HG03342 (cell line): ENCODE results near the gene CHM.
"Not testable (repeated sequence)": the region's sequence is repeated elsewhere in the genome, so short reads cannot be mapped to it uniquely, and the experiment has no call there.

Experiments
- ATAC-seq: cut with Tn5 transposase; IDR thresholded peaks from one replicate; pipeline ENCODE4 v1.9.1; 2021; ENCODE audit warnings: mild to moderate bottlenecking, moderate library complexity; ENCODE audit not compliant: unreplicated experiment

CHM gene

DNA sequence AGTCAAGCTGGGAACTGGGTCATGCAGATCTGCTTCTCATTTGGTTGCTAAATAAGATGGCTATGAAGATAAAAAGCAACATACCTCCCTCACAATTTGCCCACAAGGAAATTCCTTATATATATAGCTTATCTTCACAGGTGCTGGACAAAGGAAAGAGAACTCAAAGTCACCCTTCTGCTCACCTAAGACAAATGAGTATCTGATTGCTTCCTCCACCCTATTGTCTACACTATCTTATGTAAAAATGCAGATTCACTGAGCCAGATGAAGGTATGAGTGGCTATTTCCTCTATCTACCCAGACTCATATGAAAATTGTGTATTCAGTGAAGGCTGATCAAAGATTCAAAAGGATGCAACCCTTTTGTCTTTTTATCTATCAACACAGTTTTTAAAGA is 50.8 kb downstream of the CHM start:
- no peak for ATAC-seq

DNA sequence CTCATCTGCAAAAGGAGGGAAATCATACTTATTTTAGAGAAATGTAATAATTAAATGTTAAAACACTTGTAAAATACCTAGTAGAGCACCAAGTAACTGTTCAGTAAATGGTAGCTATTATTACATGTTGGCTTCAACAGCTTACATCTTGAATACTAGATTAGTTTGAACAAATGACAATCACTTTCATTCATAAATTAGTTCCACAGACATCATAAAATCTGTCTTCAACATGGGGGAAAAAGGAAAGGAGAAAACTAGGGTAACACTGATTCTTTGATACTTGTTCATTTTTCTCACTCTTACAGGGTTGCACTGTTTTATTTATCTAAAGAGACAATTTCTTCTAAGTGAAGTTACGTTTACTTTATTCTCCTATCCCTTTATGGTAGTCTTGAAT is 51.7 kb downstream of the CHM start:
- ATAC-seq = no peak

GRCh38 chrX:85994797-85995196 is 52.6 kb downstream of the CHM start:
- no peak for ATAC-seq

- ATAC-seq = no peak
Observed at GRCh38 chrX:85994228-85994627, 53.1 kb downstream of the CHM start.

- no peak for ATAC-seq
Observed at GRCh38 chrX:85993539-85994197, 53.7 kb downstream of the CHM start.

- ATAC-seq = no peak
Observed at GRCh38 chrX:85992811-85993229, 54.5 kb downstream of the CHM start.

DNA sequence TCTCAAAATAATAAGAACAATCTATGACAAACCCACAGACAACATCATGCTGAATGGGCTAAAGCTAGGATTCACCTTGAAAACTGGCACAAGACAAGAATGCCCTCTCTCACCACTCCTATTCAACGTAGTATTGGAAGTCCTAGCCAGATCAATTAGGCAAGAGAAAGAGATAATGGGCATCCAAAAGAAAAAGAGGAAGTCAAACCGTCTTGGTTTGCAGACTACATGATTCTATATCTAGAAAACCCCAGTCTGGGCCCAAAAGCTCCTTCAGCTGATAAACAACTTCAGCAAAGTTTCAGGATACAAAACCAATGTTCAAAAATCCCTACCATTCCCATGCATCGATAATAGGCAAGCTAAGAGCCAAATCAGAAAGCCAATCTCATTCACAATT is 59.0 kb downstream of the CHM start:
- no peak for ATAC-seq

DNA sequence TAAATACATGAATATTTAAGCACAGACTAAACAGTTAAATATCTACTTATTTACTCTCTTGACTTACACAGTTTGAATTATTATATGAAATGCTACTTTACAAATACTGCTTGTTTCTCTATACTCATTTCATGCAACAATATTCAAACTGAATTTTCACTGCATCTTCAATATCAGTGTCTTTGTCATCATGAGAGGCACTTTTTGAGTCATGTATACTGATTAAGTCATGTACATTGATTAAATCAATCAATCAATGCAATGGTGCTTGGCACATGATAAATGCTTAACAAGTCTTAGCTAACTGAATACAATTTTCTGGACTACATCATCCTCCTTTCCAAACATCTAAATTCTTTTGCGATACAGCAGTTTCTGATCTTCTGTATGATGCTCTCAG is 67.1 kb downstream of the CHM start:
- no peak for ATAC-seq

DNA sequence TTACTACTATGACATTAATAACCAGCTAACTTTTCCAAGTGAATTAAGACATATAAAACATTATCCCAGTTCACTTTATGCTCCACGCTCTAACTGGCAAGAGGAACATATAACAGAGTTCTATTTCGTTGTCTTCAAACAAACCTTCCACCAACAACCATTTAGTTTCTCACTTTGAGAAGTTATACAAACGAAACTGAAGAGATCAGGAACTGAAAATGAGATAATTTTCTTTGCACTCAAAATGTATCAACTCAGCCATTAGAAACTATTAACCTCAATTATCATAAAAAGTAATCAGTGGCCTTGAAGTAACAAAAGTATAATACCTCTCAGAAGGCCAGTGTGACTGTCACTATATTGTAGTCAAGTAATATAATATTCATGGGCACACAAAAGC is 70.1 kb downstream of the CHM start:
- peak; percentile 81 for ATAC-seq

DNA sequence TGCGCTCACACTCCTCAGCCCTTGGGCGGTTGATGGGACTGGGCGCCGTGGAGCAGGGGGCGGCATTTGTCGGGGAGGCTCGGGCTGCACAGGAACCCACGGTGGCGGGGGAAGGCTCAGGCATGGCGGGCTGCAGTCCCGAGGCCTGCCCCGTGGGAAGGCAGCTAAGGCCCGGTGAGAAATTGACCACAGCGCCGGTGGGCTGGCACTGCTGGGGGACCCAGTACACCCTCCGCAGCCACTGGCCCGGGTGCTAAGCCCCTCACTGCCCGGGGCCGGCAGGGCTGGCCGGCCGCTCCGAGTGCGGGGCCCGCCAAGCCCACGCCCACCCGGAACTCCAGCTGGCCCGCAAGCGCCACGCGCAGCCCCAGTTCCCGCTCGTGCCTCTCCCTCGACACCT is 75.0 kb downstream of the CHM start:
- not testable (repeated sequence) for ATAC-seq

DNA sequence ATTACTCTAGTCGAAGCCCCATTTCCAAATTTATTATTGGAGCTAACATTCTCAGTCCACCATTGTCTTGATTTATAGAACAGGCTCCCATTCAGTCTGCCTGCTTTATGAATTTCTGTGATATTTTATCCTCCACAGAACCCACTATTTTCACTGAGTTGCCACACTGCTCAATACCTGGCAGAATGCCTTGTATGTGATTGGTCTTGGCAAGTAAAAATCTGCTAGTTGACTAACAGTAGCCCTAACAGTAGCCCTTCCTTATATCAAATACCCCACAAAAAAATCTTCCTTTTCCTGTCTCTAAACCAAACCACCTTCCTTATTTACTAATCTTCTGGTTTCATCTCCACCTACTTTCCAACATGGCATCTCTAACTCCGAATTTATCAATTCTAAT is 82.6 kb downstream of the CHM start:
- ATAC-seq = no peak

GRCh38 chrX:85963736-85964135 is 83.6 kb downstream of the CHM start:
- ATAC-seq = no peak

DNA sequence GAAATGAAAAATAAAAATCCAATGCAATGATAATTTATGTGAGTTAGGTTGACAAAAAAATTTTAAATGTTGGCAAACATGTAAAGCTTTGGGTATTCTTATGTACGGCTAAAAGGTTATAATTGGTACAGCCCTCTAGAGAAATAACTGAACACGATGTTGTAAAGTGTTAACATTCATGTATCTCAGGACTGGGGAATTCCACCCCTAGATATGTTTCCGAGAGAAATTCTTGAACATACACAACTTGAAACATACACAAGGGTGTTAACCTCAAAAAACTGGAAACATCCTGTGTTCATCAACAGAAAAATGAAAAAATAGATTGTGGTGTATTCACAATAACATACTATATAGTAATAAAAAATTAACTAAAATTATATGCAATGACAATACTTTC is 91.8 kb downstream of the CHM start:
- ATAC-seq = no peak

GRCh38 chrX:85944751-85945150 is 102.6 kb downstream of the CHM start:
- not testable (repeated sequence) for ATAC-seq

- no peak for ATAC-seq
Observed at GRCh38 chrX:85941275-85941674, 106.1 kb downstream of the CHM start.

GRCh38 chrX:85939942-85940341 is 107.4 kb downstream of the CHM start:
- ATAC-seq = not testable (repeated sequence)

DNA sequence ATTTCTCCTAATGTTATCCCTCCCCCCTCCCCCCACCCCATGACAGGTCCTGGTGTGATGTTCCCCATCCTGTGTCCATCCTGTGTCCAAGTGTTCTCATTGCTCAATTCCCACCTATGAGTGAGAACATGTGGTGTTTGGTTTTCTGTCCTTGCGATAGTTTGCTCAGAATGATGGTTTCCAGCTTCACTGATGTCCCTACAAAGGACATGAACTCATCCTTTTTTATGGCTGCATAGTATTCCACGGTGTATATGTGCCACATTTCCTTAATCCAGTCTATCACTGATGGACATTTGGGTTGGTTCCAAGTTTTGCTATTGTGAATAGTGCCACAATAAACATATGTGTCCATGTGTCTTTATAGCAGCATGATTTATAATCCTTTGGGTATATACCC is 113.0 kb downstream of the CHM start:
- ATAC-seq = not testable (repeated sequence)

GRCh38 chrX:85930099-85930498 is 117.3 kb downstream of the CHM start:
- ATAC-seq = no peak

GRCh38 chrX:85928606-85929005 is 118.8 kb downstream of the CHM start:
- ATAC-seq = no peak

DNA sequence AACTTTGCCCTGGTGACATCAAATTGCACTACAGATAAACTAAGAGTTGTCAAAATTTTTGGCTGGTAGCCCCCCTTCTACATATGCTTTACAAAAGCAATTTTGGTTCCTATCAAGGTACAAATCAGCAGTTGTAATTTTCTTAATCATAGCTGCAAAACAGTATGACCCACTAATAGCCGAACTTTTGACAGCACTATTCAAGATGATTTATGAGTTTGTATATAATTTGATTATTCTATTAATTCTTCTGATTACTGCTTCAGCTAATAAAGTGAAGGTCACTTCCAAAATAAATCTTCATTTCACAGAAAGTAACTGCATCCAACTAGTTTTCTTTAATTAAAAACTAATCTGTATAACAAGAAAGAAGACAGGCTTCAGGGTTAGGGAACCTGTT is 119.6 kb downstream of the CHM start:
- no peak for ATAC-seq

DNA sequence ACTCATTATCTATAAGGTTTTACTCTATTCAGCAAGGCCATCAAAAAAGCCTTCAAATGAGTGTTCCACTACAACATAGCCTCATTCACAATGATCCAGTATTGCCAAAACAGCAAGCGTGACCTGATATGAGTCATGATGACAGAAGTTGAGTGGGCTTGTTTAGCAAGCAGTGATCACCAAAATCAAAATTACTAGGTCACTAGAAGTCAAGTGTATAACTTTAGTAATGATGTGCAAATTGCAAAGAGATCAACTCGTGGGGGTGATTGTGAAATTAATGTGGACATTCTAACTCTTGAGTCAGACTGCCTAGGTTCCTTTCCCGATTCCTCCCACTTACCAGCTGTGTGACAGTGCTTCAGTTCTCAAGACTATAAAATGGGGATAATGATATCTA is 124.5 kb downstream of the CHM start:
- ATAC-seq = no peak

- not testable (repeated sequence) for ATAC-seq
Observed at GRCh38 chrX:85916656-85917280, 130.6 kb downstream of the CHM start.

GRCh38 chrX:85914431-85914830 is 132.9 kb downstream of the CHM start:
- no peak for ATAC-seq
